ENCODE results near the gene IGF1R.

- TF ChIP-seq, protein P1, sequence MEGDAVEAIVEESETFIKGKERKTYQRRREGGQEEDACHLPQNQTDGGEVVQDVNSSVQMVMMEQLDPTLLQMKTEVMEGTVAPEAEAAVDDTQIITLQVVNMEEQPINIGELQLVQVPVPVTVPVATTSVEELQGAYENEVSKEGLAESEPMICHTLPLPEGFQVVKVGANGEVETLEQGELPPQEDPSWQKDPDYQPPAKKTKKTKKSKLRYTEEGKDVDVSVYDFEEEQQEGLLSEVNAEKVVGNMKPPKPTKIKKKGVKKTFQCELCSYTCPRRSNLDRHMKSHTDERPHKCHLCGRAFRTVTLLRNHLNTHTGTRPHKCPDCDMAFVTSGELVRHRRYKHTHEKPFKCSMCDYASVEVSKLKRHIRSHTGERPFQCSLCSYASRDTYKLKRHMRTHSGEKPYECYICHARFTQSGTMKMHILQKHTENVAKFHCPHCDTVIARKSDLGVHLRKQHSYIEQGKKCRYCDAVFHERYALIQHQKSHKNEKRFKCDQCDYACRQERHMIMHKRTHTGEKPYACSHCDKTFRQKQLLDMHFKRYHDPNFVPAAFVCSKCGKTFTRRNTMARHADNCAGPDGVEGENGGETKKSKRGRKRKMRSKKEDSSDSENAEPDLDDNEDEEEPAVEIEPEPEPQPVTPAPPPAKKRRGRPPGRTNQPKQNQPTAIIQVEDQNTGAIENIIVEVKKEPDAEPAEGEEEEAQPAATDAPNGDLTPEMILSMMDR (IDR thresholded peaks at IDR 0.05) = no peak
- TF ChIP-seq ZNF671 (CRISPR knock-in tag; IDR thresholded peaks at IDR 0.05) = no peak
- no peak for TF ChIP-seq NR3C1 (CRISPR knock-in tag; conservative IDR thresholded peaks at IDR 0.05; ENCODE audit: low read depth)
- TF ChIP-seq TEAD4 (CRISPR knock-in tag; IDR thresholded peaks at IDR 0.05) = no peak
- TF ChIP-seq ELF4 (CRISPR knock-in tag; IDR thresholded peaks at IDR 0.05; ENCODE audit: low read depth) = no peak
- TF ChIP-seq, protein P2, sequence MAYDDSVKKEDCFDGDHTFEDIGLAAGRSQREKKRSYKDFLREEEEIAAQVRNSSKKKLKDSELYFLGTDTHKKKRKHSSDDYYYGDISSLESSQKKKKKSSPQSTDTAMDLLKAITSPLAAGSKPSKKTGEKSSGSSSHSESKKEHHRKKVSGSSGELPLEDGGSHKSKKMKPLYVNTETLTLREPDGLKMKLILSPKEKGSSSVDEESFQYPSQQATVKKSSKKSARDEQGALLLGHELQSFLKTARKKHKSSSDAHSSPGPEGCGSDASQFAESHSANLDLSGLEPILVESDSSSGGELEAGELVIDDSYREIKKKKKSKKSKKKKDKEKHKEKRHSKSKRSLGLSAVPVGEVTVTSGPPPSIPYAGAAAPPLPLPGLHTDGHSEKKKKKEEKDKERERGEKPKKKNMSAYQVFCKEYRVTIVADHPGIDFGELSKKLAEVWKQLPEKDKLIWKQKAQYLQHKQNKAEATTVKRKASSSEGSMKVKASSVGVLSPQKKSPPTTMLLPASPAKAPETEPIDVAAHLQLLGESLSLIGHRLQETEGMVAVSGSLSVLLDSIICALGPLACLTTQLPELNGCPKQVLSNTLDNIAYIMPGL (CRISPR knock-in tag; IDR thresholded peaks at IDR 0.05) = no peak
- no peak for TF ChIP-seq ETV6 (CRISPR knock-in tag; IDR thresholded peaks at IDR 0.05)
- no peak for TF ChIP-seq USF1 (CRISPR knock-in tag; IDR thresholded peaks at IDR 0.05)
- TF ChIP-seq TP53 (CRISPR knock-in tag; IDR thresholded peaks at IDR 0.05) = no peak
These were observed 176.3 kb downstream of the IGF1R start for GRCh38 chr15:98824595-98824994.

All from WTC11 (cell line).